Skin of body (tissue), 3 donors: ENCODE data around the gene CYLD. TPM values are rescaled to one million over a fixed set of nuclear protein-coding genes. Genes with fewer than 3 reads are reported as not detected.

ENCODE experiments used
- DNase-seq: peaks from one replicate; lab custom pipeline; 2025; lab: John Stamatoyannopoulos, UW
- small RNA-seq: library from RNA; depleted of rRNA; stranded (forward); fragments of <200 nt; gene quantifications from one replicate; pipeline ENCODE3, GENCODE V24; 2014; ENCODE audit warnings: low replicate concordance
- total RNA-seq: library from RNA; depleted of rRNA; stranded (reverse); fragments of >200 nt; gene quantifications from one replicate; pipeline ENCODE4 v1.2.3, GENCODE V29; 2014

Gene CYLD
- total RNA-seq, 1 donor from 2014 or later = 42.5 TPM

DNA sequence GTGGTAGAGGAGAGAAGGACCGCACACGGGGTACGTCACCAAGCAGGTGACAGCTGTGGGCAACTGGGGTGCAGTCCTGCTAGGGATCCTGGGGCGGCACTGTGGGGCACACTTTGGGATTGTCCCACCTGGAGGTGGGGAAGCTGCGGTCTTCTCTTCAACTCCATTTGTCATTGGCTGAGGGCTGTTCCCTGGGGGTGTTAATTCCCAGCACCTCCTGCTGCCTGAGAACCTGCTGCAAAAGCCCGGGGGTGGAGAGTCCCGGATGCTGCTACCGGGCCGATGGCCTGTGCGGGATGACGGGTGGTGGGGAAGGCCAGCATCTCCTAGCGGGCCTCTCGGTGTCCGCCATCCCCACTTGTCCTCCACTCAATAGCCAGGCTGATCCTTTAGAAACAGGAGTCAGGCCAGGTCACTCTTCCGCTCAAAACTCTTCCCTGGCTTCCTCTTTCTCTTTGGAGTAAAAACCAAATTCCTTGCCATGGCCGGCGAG, 100.2 kb downstream of the CYLD start:
- no peak for DNase-seq

- DNase-seq = no peak
Observed at GRCh38 chr16:50842589-50842988, 100.7 kb downstream of the CYLD start.

GRCh38 chr16:50844840-50845239, 103.0 kb downstream of the CYLD start:
- DNase-seq = no peak

DNA sequence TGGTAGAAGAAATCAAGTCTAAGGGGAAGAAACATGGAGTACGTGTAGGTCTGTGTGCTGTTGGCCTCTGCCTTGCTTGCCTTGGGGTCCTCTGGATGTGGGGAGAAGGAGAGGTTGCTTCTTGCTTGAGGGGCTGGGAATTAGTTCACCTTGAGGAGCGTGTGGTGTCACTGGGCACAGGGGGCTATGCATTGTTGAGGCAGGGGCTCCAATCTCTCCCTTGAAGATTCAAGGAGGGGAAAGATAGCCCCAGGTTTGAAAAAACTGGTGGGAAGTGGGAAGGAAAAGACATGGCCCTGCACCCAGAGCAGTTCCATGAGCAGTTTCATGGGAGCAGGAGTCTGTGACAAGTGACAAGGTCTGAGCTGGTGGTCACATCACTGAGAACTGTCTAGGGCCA, 103.4 kb downstream of the CYLD start:
- DNase-seq = no peak

DNA sequence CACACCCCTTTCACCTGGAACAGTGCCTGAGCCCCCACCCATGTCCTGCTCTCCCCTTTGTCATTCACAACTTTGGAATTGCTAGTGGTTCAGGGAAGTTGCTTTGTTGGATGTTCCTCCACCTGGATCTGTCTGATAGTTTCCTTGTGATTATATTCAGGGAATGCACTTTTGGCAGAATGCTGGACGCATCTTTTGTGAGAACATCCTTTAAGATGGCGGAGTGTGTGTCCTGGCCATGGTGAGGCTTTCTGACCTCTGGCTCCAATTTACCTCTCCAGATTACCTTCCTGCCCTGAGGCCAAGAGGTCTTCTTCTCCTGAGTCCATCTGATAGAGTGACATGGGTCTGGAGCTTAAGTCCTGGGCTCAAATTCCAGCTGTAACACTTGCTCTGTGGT, 104.6 kb downstream of the CYLD start:
- DNase-seq = no peak

DNA sequence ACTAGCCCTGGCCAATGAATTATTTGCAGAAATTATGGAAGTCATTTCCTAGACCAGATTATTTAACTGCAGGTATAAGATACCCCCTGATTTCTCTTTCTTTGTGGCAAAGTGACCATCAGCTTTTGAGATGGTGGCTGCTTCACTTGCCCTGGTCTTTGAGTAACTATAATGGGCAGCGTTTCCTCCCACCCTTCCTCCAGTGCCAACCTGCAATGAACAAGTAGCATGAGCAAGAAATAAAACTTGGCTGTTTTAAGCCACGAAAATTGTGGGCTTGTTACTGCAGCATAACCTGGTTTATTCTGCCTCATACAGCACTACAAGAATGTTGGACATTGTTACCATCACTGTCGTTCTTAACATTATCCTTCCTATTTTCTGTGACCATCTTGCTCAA, 105.3 kb downstream of the CYLD start:
- DNase-seq = no peak

DNA sequence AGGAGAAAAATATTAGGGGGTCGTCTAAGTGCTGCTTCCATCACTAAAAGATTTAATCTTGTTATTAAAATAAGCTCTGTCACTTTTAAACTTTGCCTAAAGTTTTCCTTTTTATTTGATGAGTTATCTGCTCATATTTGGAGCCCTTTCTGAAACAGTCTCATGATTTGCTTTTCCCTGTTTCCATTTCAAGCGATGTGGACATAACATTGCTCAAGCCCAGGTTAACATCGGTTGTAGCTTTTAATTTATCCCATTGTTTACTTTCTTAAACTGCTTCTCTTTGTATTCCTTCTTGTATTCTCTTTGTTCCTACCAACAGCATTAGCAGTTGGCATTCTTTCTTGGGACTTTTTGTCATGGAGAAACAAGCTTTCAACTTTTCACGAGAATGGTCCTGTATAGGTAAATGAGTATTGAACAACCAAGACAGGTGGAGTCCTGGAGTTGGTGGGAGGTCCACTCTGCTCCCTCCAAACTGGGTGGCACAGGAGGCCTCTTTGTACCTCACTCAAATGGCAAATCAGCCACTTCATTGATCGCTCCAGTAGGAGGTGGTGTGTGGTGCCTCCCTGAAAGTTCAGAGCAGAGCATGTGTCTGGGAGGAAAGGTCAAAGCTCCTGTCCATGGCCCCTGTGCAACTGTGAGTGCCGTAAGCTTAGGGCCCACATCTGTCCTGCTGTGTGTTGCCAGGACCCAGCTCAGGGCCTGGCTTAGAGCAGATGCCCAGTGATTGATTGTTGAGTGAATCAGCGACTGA, 107.0 kb downstream of the CYLD start:
- DNase-seq = no peak

Small RNA genes lying within 50 kb of the gene (small RNA-seq; reads per million reads assigned to genes)
- gene MIR3181 = not detected

Other genes with a start within 250 kb of the CYLD start
- 4.9 TPM for gene NKD1, start 193.7 kb upstream of the CYLD start, total RNA-seq
- gene SNX20, start 60.8 kb upstream of the CYLD start, total RNA-seq = 1.4 TPM
- 4.4 TPM for gene NOD2, start 48.5 kb upstream of the CYLD start, total RNA-seq